NB4 (cell line): ENCODE results near the gene MYL2.

Experiments
- CTCF ChIP-seq: IDR thresholded peaks from one replicate; pipeline ENCODE4 v1.5.1; 2012; ENCODE audit warnings: low read depth, low read length
- POLR2A ChIP-seq: IDR thresholded peaks from 2 replicates; pipeline ENCODE4 v1.6.1; 2011; ENCODE audit warnings: mild to moderate bottlenecking; ENCODE audit not compliant: insufficient read length; ENCODE audit errors: extremely low read depth

GRCh38 chr12:110931315-110931728 is 10.9 kb upstream of the MYL2 start:
- no peak for TF ChIP-seq CTCF
- no peak for TF ChIP-seq POLR2A
